IMR-90 (cell line): ENCODE results near the gene TNFSF9. TPM values are rescaled to one million over a fixed set of nuclear protein-coding genes. Genes with fewer than 3 reads are reported as not detected.

ENCODE experiments used
- ATAC-seq: fragments of 200-7000 bp; cut with Tn5 transposase; 2 replicates; pipeline ENCODE4 v1.9.1; 2020; ENCODE audit warnings: low read depth, mild to moderate bottlenecking, moderate library complexity
- BruUV-seq: library from RNA; stranded (reverse); fragments of 400-500 nt; replicated peaks from 2 replicates; lab custom pipeline; 2021; lab: Mats Ljungman, UMichigan
- CTCF ChIA-PET: fragments of 300-600 bp; formaldehyde crosslinking; extraction: SDS; loops from one replicate; lab custom pipeline; 2021; ENCODE audit warnings: antibody characterized with exemption; lab: Yijun Ruan, JAX
- POLR2A ChIA-PET: fragments of 300-600 bp; sonication (Branson Sonifier 250); formaldehyde crosslinking; loops from one replicate; lab custom pipeline; 2022; ENCODE audit warnings: antibody characterized with exemption; ENCODE audit not compliant: unreplicated experiment; lab: Charles Lee
- DNase-seq: peaks from one replicate; pipeline ENCODE4 v3.0.0; 2013
- H2AFZ ChIP-seq: replicated peaks from 2 replicates; pipeline ENCODE3; 2013; ENCODE audit warnings: low read length, mild to moderate bottlenecking; ENCODE audit not compliant: poor library complexity
- H2AK5ac ChIP-seq: 2 replicates; pipeline ENCODE4 v1.6.1; 2013; ENCODE audit warnings: low read depth, low read length, inconsistent platforms
- H2AK9ac ChIP-seq: replicated peaks from 2 replicates; pipeline ENCODE3; 2013; ENCODE audit warnings: mild to moderate bottlenecking, low read depth, low read length, moderate library complexity; ENCODE audit not compliant: poor library complexity
- H2BK120ac ChIP-seq: 2 replicates; pipeline ENCODE4 v1.6.1; 2013; ENCODE audit warnings: low read depth, low read length, inconsistent platforms
- H2BK15ac ChIP-seq: 3 replicates; pipeline ENCODE4 v1.6.1; 2013; ENCODE audit warnings: low read depth, low read length, inconsistent platforms
- H2BK20ac ChIP-seq: 2 replicates; pipeline ENCODE4 v1.6.1; 2013; ENCODE audit warnings: low read depth, mild to moderate bottlenecking, inconsistent platforms, low read length, moderate library complexity
- H2BK5ac ChIP-seq: 2 replicates; pipeline ENCODE4 v1.6.1; 2013; ENCODE audit warnings: mild to moderate bottlenecking, low read depth, low read length, inconsistent platforms; ENCODE audit not compliant: poor library complexity, severe bottlenecking
- H3K14ac ChIP-seq: replicated peaks from 2 replicates; pipeline ENCODE4 v1.6.1; 2013; ENCODE audit warnings: low read depth, low read length, inconsistent platforms
- H3K18ac ChIP-seq: 2 replicates; pipeline ENCODE4 v1.6.1; 2013; ENCODE audit warnings: low read depth, low read length, control low read depth
- H3K23ac ChIP-seq: 2 replicates; pipeline ENCODE4 v1.6.1; 2013; ENCODE audit warnings: low read depth, low read length, inconsistent platforms
- H3K27ac ChIP-seq: 2 replicates; pipeline ENCODE4 v1.5.1; 2013; ENCODE audit warnings: mild to moderate bottlenecking, control low read depth, low read length; ENCODE audit not compliant: insufficient read depth
- H3K27me3 ChIP-seq: 2 replicates; pipeline ENCODE4 v1.6.1; 2013; ENCODE audit warnings: low read length; ENCODE audit not compliant: control insufficient read depth, insufficient read depth
- H3K36me3 ChIP-seq: 2 replicates; pipeline ENCODE4 v1.6.1; 2013; ENCODE audit warnings: low read length, mixed read lengths; ENCODE audit not compliant: control insufficient read depth, insufficient read depth
- H3K4ac ChIP-seq: 2 replicates; pipeline ENCODE4 v1.6.1; 2013; ENCODE audit warnings: low read depth, low read length, inconsistent platforms
- H3K4me1 ChIP-seq: 2 replicates; pipeline ENCODE4 v1.6.1; 2013; ENCODE audit warnings: low read length, mixed read lengths; ENCODE audit not compliant: control insufficient read depth, insufficient read depth
- H3K4me2 ChIP-seq: 2 replicates; pipeline ENCODE4 v1.6.1; 2013; ENCODE audit warnings: low read depth, mild to moderate bottlenecking, control low read depth, low read length, moderate library complexity
- H3K4me3 ChIP-seq: 2 replicates; pipeline ENCODE4 v1.5.1; 2013; ENCODE audit warnings: low read depth, mild to moderate bottlenecking, control low read depth, low read length, moderate library complexity; ENCODE audit not compliant: insufficient read depth
- H3K56ac ChIP-seq: 2 replicates; pipeline ENCODE4 v1.6.1; 2013; ENCODE audit warnings: low read length, inconsistent platforms; ENCODE audit not compliant: insufficient read depth; ENCODE audit errors: extremely low read depth
- H3K79me1 ChIP-seq, 2 experiments: 2 replicates each; pipeline ENCODE4 v1.6.1; 2013; ENCODE audit warnings: low read length in 2 of 2, inconsistent platforms in 1 of 2, low read depth in 1 of 2
- H3K9ac ChIP-seq: 2 replicates; pipeline ENCODE4 v1.6.1; 2013; ENCODE audit warnings: low read depth, low read length, control low read depth
- H3K9me1 ChIP-seq: 2 replicates; pipeline ENCODE4 v1.6.1; 2013; ENCODE audit warnings: low read length, inconsistent platforms; ENCODE audit not compliant: insufficient read depth
- H3K9me3 ChIP-seq: 2 replicates; pipeline ENCODE4 v1.6.1; 2013; ENCODE audit warnings: low read length; ENCODE audit not compliant: control insufficient read depth, insufficient read depth
- H4K20me1 ChIP-seq: 2 replicates; pipeline ENCODE4 v1.6.1; 2013; ENCODE audit warnings: low read length, inconsistent platforms; ENCODE audit not compliant: insufficient read depth
- H4K5ac ChIP-seq: 2 replicates; pipeline ENCODE4 v1.6.1; 2013; ENCODE audit warnings: mild to moderate bottlenecking, low read depth, low read length, control low read depth
- H4K8ac ChIP-seq, 2 experiments: 2 replicates each; pipeline ENCODE4 v1.6.1; 2013; ENCODE audit warnings: low read depth in 2 of 2, low read length in 2 of 2, control low read depth in 1 of 2, inconsistent platforms in 1 of 2
- H4K91ac ChIP-seq: 2 replicates; pipeline ENCODE4 v1.6.1; 2013; ENCODE audit warnings: low read depth, low read length, inconsistent platforms; ENCODE audit not compliant: insufficient read depth
- CEBPB ChIP-seq: IDR thresholded peaks from 2 replicates; pipeline ENCODE4 v1.6.1; 2012; ENCODE audit warnings: low read depth, low read length, improper control_type of control experiment
- CHD1 ChIP-seq: IDR thresholded peaks from 2 replicates; pipeline ENCODE4 v1.6.1; 2012; ENCODE audit warnings: low read depth, low read length, improper control_type of control experiment
- FOS ChIP-seq: fragments of 150-350 bp; IDR thresholded peaks from 2 replicates; pipeline ENCODE4 v1.6.1; 2016; ENCODE audit warnings: low read depth, low read length
- MAFK ChIP-seq: IDR thresholded peaks from 2 replicates; pipeline ENCODE4 v1.6.1; 2012; ENCODE audit warnings: low read depth, low read length, improper control_type of control experiment
- MXI1 ChIP-seq: IDR thresholded peaks from 2 replicates; pipeline ENCODE4 v1.6.1; 2012; ENCODE audit warnings: low read depth, mild to moderate bottlenecking, low read length, moderate library complexity, borderline replicate concordance
- NFE2L2 ChIP-seq: fragments of 150-350 bp; IDR thresholded peaks from 2 replicates; pipeline ENCODE4 v1.6.1; 2016; ENCODE audit warnings: low read depth, mild to moderate bottlenecking, low read length
- POLR2A ChIP-seq: IDR thresholded peaks from 2 replicates; pipeline ENCODE4 v1.6.1; 2012; ENCODE audit warnings: mild to moderate bottlenecking, low read depth, low read length
- RAD21 ChIP-seq: IDR thresholded peaks from 2 replicates; pipeline ENCODE4 v1.6.1; 2012; ENCODE audit warnings: low read length, improper control_type of control experiment
- RCOR1 ChIP-seq: IDR thresholded peaks from 2 replicates; pipeline ENCODE4 v1.6.1; 2012; ENCODE audit warnings: mild to moderate bottlenecking, low read length, improper control_type of control experiment; ENCODE audit not compliant: insufficient replicate concordance
- RFX5 ChIP-seq: IDR thresholded peaks from 2 replicates; pipeline ENCODE4 v1.8.0; 2012; ENCODE audit warnings: low read depth, mild to moderate bottlenecking, low read length, moderate library complexity
- SMC3 ChIP-seq: fragments of 150-350 bp; IDR thresholded peaks from 2 replicates; pipeline ENCODE4 v1.6.1; 2016; ENCODE audit warnings: low read depth, mild to moderate bottlenecking, antibody characterized with exemption, low read length, moderate library complexity
- WGBS, 2 experiments: methylation state at CpG; one replicate each; pipeline versions ENCODE4 v1.1.5 to v1.1.7; 2013; ENCODE audit warnings: missing lambda C conversion rate in 2 of 2; ENCODE audit not compliant: insufficient read length in 1 of 2; ENCODE audit errors: extremely low coverage in 2 of 2; 5-methylcytosine and 5-hydroxymethylcytosine counted together
- dilution Hi-C: fragments of 300-500 bp; cut with HindIII; formaldehyde crosslinking; loops from one replicate; pipeline ENCODE4 v1.14.3; 2018; ENCODE audit warnings: low sequenced_read_pairs; ENCODE audit not compliant: unreplicated experiment
- in situ Hi-C: fragments of 300-500 bp; cut with MboI; formaldehyde crosslinking; loops from 3 replicates; pipeline ENCODE4 v1.14.3; 2019; ENCODE audit warnings: low sequenced_read_pairs, inconsistent platforms, mixed read lengths
- intact Hi-C: fragments of 100-400 bp; cut with micrococcal nuclease; formaldehyde crosslinking; loops from 2 replicates; pipeline ENCODE4 v1.10.0; 2022
- polyA plus RNA-seq, 3 experiments: library from polyadenylated mRNA; depleted of rRNA; stranded (reverse); fragments of >200 nt; gene quantifications; 2 replicates each; pipeline ENCODE4 v1.2.3, GENCODE V29; 2012; ENCODE audit warnings: low replicate concordance in 1 of 3
- total RNA-seq: library from RNA; depleted of rRNA; stranded (reverse); fragments of >200 nt; gene quantifications from 2 replicates; pipeline ENCODE4 v1.2.3, GENCODE V29; 2012
- TF ChIP-seq, protein P1 (sequence below): fragments of 150-350 bp; IDR thresholded peaks from 2 replicates; pipeline ENCODE4 v1.6.1; 2017; ENCODE audit warnings: mild to moderate bottlenecking, antibody characterized with exemption, low read length, low read depth
- TF ChIP-seq, protein P2 (sequence below): conservative IDR thresholded peaks from 2 replicates; pipeline ENCODE4 v1.5.1; 2012; ENCODE audit warnings: mild to moderate bottlenecking, low read depth, low read length, improper control_type of control experiment
- TF ChIP-seq, protein P3 (sequence below): fragments of 150-350 bp; IDR thresholded peaks from 2 replicates; pipeline ENCODE4 v1.6.1; 2016; ENCODE audit warnings: low read depth, mild to moderate bottlenecking, low read length, moderate library complexity, borderline replicate concordance

Gene TNFSF9
- total and polyA plus RNA-seq, 2 of the 4 experiments (the other 2 are of a cell fraction): 0.10 TPM; not detected in 1

DNA sequence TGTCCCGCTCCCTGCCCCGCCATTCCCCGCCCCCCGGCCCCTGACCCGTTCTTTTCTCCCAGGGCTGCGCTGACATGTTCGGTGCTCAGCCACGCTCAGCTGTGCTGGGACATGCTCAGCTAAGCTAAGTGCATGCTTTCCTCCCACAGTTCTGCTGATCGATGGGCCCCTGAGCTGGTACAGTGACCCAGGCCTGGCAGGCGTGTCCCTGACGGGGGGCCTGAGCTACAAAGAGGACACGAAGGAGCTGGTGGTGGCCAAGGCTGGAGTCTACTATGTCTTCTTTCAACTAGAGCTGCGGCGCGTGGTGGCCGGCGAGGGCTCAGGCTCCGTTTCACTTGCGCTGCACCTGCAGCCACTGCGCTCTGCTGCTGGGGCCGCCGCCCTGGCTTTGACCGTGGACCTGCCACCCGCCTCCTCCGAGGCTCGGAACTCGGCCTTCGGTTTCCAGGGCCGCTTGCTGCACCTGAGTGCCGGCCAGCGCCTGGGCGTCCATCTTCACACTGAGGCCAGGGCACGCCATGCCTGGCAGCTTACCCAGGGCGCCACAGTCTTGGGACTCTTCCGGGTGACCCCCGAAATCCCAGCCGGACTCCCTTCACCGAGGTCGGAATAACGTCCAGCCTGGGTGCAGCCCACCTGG lies 3.7 kb downstream of the TNFSF9 start:
- Histone ChIP-seq H3K79me1 (no peaks in the 10 kb centered on the region), H3K9me1 (no peaks in the 10 kb centered on the region), H3K27me3 (peaks cover 15% of the 10 kb centered on the region; the same call in 1 of the 2 replicates), H3K14ac (no peak overlapping the region), H3K9me3 (0 out of 2 replicates have a peak, but pooled peaks cover 4% of the 10 kb centered on the region), H2BK15ac (no peak overlapping the region), H4K91ac (no peak overlapping the region), H3K4ac (no peak overlapping the region), H2BK5ac (no peak overlapping the region), H2BK20ac (no peak overlapping the region), H3K18ac (no peak overlapping the region), H3K56ac (no peak overlapping the region), H3K4me1 (no peaks in the 10 kb centered on the region), H3K4me3 (no peak overlapping the region), H2AFZ (no peak overlapping the region), H4K5ac (no peak overlapping the region), H3K36me3 (no peaks in the 10 kb centered on the region), H3K9ac (no peak overlapping the region), H2BK120ac (no peak overlapping the region), H3K27ac (no peak overlapping the region), H4K8ac (no peak overlapping the region), H3K23ac (no peak overlapping the region), H4K20me1 (no peaks in the 10 kb centered on the region), H2AK9ac (no peak overlapping the region), H3K4me2 (no peak overlapping the region), H2AK5ac (no peak overlapping the region)
- BruUV-seq: no TSS peak
- no peak for TF ChIP-seq MXI1
- no peak for TF ChIP-seq POLR2A
- TF ChIP-seq SMC3: no peak
- no peak for TF ChIP-seq FOS
- TF ChIP-seq CHD1: no peak
- TF ChIP-seq RFX5: no peak
- TF ChIP-seq RAD21: no peak
- no peak for TF ChIP-seq NFE2L2
- no peak for TF ChIP-seq CEBPB
- TF ChIP-seq, protein P1, sequence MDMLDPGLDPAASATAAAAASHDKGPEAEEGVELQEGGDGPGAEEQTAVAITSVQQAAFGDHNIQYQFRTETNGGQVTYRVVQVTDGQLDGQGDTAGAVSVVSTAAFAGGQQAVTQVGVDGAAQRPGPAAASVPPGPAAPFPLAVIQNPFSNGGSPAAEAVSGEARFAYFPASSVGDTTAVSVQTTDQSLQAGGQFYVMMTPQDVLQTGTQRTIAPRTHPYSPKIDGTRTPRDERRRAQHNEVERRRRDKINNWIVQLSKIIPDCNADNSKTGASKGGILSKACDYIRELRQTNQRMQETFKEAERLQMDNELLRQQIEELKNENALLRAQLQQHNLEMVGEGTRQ: no peak
- no peak for TF ChIP-seq RCOR1
- TF ChIP-seq, protein P2, sequence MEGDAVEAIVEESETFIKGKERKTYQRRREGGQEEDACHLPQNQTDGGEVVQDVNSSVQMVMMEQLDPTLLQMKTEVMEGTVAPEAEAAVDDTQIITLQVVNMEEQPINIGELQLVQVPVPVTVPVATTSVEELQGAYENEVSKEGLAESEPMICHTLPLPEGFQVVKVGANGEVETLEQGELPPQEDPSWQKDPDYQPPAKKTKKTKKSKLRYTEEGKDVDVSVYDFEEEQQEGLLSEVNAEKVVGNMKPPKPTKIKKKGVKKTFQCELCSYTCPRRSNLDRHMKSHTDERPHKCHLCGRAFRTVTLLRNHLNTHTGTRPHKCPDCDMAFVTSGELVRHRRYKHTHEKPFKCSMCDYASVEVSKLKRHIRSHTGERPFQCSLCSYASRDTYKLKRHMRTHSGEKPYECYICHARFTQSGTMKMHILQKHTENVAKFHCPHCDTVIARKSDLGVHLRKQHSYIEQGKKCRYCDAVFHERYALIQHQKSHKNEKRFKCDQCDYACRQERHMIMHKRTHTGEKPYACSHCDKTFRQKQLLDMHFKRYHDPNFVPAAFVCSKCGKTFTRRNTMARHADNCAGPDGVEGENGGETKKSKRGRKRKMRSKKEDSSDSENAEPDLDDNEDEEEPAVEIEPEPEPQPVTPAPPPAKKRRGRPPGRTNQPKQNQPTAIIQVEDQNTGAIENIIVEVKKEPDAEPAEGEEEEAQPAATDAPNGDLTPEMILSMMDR: no peak
- TF ChIP-seq MAFK: no peak
- TF ChIP-seq, protein P3, sequence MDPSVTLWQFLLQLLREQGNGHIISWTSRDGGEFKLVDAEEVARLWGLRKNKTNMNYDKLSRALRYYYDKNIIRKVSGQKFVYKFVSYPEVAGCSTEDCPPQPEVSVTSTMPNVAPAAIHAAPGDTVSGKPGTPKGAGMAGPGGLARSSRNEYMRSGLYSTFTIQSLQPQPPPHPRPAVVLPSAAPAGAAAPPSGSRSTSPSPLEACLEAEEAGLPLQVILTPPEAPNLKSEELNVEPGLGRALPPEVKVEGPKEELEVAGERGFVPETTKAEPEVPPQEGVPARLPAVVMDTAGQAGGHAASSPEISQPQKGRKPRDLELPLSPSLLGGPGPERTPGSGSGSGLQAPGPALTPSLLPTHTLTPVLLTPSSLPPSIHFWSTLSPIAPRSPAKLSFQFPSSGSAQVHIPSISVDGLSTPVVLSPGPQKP: no peak
- CTCF ChIA-PET: no interaction called here
- dilution Hi-C loops: no loop called here
- intact Hi-C loops: loop anchor here (5.0 kb wide), 1 partner anchor 203 kb away; the partner anchor contains the start of genes GPR108 and TRIP10
- 66% methylated on average over 21 of the region's 40 CpGs; no CpG with 5 or more reads in 1 of the 2 experiments for WGBS, 2 experiments
- POLR2A ChIA-PET: no interaction called here
- DNase-seq: no peak
- in situ Hi-C loops: no loop called here
- ATAC-seq: no peak
